Cerebellar cortex (tissue), 1 donor: Measurements from ENCODE around the gene AEBP1.

Experiments
- DNase-seq: peaks from one replicate; pipeline ENCODE4 v3.0.0-alpha.2; 2015; ENCODE audit warnings: low spot score

The AEBP1 gene

DNA sequence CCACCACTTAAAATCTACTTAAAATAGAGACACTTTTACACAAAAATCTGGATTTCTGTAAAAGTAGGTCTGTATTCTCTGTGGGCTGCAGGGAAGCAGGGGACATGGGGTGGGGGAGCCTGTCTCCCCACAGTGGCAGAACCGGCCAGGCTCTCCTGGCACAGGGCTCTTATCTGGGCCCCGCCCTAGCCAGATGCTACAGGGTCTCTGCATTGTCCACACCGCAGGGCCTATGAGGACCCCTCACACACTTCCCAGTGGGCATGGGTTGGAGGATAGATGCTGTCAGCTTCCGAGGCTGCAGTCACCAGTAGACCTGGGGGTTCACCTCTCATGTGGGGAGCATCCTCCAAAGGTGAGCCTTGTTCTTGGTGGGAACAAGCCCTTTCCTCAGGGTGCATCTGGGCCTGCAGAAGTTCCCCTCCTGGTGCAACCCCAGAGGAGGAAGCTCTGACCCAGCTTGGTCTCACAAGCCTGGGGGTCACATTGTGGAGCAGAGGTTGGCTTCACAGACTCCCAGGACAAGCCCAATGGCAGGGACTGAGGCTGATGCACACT is 52.4 kb downstream of the AEBP1 start:
- DNase-seq = no peak

DNA sequence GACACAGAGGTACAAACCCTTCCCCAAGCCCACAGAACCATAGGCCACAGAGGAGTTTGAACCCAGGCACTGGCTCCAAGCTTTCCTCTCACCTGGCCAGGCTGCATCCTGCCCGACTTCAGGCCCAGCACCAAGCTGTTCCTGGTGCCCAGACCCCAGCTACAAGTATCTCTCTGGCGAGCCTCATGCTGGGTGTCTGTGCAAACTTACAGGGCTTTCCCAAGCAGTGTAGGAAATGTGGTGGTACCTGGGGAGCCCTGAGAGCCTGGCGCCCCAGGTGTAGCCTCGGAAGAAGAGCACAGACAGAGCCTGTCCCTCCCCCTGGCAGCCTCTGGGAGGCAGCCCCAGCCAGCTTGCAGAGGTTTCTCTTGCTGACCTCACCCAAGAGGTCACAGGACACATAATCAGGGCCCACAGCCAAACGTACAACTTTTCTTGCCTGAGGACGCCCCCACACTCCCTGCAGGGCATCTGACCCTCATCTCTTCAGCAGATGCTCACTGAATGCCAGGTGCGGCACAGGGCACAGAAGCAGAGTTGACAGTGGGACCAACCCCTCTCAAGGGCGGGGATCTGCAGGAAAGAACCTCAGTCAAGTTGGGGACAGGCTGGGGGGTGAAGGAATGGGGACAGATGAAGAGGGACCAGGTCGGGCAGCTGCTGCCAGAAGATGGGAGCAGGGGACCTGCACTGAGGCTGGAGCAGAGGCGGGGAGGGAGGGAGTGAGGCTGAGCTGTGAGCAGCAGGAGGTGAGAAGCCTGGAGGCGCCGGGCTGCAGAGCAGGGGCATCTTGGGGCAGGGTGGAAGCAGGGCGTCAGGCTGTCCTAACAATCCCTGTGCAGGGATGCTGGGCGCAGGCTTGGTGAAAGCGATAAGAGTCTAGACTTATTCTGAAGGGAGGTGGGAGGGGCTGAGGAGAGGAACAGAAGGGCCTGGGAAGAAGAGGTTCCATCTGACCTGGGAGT is 53.3 kb downstream of the AEBP1 start:
- DNase-seq = no peak

DNA sequence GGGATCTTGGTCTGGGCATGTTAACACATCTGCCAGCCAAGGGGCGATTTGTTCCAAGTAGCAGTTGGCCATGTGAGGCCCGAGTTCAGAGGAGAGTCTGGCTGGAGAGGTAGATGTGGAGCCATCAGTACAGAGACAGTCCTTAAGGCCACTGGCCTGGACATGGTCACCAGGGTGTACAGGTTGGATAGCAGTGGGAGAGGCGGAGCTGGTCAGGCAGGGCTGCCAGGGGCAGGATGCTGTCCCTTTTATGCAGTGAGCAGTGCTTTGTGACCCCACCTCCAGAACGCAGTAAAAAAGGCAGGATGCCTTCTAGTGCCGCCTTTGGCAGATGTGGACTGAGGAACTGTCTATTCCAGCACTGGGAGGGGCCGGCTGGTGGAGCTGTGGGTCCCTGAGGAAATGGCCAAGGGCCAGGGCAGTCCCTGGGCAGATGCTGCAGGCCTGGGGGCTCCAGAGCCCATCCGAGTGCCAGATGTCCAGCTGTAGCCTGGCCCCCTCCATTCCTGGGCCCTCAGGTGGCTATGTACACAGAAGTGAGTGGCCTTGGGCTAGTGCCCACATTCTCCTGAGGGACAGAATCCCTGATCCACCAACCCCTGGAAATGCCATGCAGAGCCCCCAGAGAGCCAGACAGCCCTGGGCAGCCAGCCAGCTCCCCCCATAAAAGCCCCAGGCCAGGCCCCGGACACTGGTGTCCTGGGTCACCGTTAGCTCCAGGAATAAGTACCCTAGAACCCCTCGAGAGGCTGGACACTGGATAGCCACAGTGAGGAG is 54.1 kb downstream of the AEBP1 start:
- no peak for DNase-seq

DNA sequence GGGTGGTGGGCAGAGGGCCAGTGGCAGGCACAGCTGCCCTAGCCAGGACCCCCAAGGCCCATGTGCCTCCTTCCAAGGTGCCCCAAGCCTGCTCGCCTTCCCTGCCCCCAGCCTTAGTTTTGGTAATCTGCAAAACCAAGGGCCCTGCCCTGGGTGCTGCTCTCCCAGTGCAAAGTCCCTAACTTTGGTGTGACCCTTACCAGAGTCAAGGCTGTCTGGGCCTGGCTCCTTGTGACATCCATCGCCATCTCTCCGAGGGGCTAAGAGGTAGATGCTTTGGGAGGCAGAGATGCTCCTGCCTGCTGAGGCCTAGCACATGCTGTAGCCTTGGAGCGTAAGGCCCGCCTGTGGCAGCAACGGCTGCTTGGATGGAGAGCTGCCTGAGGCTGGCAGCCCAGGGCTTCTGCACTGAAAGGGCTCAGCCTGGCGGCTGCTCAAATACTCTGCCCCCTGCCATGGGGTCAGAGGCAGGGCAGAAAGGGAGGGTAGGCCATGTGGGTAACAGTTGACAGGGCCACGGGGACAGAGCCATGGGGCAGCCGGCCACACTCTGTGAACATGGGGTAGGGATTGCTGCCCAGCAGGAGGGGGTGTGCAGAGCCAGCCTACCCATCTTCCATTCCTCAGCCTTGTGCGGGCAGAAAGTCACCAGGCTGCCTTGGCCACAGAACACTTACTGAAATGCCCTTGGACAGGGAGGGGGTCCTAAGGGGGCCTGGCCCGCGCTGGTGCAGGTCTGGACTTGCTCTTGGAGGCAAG is 54.9 kb downstream of the AEBP1 start:
- no peak for DNase-seq

DNA sequence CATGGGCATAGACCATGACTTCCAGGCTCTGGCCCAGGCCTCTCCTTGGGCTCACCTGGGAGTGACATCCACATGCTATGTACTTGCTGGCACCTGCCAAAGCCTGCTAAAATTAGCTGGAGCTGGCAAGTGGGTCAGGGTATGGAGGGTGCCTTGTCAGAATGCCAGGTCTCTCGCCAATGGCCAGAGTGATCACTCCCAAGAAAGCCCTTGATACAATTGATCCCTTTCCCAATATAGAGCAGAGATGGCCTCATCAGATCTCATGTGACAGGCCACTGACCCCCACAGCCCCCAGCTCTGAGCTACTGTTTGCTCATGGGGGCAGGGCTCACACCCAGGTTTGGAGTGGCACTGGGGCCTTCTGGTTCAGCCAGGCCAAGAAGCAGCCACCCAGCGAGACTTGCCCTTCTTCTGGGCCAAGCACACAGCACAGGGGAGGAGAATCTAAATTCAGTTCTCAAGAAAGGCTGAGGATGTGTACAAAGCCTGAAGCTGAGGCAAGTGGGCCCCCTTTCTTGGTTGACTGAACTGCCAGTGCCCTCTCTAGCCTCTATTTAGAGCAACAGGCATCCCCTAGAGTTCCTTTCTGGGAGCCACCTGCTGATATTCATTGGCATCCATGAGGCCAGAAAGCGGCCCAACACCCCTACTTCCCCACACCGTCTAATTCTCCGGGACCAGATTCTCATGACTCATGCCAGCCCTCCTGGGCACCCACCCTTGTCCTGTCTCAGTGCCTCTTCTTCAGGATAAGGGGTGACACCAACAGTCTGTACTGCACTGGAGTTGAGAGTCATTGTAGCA is 55.9 kb downstream of the AEBP1 start:
- DNase-seq = peak; percentile 84

DNA sequence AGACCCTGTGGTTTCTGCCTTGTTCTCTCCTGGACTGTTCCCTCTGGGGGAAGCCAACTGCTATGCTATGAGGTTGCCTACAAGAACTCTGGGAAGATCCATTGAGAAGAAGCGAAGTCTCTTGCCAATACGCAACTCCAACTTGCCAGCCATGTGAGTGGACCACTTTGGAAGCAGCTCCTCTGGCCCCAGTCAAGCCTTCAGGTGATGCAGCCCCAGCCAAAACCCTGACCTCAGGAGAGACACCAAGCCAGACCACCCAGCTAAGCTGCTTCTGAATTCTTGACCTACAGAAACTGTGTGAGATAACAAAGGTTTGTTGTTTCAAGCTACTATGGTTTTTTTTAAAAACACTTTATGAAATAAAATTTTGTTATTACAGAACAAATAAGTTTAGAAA is 57.2 kb downstream of the AEBP1 start:
- no peak for DNase-seq

DNA sequence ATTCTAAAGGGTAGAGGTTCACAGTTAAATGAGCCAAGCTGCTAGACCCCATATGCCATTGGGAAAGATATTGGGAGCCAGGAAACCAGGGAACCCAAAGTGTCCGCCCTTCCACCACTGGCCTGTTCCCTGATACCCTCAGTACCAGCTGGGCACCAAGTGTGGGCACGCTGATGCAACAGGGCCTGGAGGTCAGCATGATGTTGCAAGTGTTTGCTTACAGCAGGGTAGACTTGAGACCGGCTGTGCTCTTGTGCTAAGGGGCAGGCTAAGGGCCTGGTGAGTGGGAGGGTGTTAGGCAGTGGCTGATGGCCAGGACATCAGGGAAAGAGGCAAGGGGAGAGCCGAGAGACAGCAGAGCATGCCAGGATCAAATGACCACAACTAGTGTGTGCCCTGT is 58.0 kb downstream of the AEBP1 start:
- no peak for DNase-seq

DNA sequence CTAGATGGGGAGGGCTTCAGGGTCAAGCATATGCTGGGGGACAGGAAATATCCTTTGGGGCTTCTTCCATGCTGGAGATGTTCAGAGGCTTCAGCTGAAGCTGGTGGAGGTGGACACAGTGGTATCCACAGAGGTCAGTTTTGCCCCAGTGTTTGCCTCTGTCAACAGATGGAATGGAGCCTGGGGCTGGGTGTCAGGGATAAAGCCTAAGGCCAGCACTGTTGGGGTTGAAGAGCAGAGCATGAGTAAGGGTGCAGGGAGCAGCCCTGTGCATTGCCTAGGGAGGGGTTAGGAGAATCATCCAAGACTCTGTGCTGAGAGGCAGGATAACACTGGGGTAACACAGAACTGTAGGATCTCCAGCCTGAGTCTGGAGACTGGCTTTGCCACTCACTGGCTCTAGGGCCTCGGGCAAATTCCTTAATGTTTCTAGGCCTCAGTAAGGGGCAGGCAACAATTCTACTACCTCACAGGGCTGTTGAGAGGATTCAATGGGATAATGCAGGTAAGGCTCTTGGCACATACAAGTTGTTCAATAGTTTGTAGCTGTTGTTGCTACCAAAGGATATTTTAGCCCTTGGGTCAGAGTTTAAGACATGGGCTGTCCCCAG is 58.7 kb downstream of the AEBP1 start:
- DNase-seq = no peak

DNA sequence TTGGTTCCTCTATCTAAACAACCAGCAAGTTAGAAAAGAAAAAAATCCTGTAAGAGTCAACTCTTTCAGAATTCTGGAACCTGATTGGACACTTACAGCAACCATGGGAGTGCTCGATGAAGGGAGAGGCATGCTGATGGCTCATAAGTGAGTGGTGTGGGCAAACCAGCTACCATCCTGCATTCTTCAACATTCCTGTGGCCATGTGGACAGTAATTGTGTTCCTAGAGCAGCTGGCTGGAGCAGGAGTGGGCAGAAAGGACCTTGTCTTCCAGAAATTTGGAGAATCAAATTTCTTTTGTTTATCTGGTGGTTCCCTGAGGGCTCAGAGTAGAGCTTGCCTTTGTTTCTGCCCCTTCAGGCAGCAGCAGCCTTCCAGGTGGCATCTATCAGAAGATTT is 59.4 kb downstream of the AEBP1 start:
- DNase-seq = no peak
